HG03064 (cell line): ENCODE data around the gene ZNF619.

ENCODE experiments used
- ATAC-seq: cut with Tn5 transposase; IDR thresholded peaks from one replicate; pipeline ENCODE4 v1.9.1; 2021; ENCODE audit warnings: low read depth; ENCODE audit not compliant: unreplicated experiment

The ZNF619 gene

GRCh38 chr3:40464339-40465110 is 12.4 kb upstream of the ZNF619 start:
- ATAC-seq, result no peak

DNA sequence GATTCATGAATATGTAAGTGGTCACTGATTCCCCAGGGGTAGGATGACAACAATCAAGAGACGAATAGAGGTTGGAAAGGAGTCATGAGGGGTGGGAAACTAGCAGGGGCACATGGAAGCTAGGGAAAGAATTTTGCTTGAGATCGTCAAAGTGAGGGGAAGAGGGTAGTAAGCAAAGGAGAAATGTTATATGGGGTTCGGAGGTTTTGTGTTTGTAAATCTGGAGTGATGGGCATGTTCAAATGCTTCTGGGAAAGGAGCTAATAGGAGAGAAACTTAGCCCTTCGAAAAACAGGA is 11.9 kb upstream of the ZNF619 start:
- ATAC-seq, result no peak

GRCh38 chr3:40465456-40465855 is 11.5 kb upstream of the ZNF619 start:
- no peak for ATAC-seq

DNA sequence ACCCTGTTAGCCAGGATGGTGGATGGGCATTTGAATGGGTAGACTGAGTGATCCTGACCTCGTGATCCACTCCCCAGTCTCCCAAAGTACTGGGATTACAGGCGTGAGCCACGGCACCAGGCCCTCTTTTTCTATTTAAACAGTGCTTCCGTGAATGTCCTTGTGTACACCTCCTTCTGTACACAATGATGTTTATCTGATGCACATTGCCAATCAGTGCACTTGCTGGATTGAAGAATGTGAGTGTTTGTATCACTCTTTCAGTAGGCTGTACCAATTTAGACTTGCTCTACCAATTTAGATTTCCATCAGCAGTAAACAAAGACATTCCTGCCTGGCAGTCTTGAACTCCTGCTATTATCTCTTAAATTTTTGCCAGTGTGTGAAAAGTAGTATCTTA is 8.9 kb upstream of the ZNF619 start:
- no peak for ATAC-seq

DNA sequence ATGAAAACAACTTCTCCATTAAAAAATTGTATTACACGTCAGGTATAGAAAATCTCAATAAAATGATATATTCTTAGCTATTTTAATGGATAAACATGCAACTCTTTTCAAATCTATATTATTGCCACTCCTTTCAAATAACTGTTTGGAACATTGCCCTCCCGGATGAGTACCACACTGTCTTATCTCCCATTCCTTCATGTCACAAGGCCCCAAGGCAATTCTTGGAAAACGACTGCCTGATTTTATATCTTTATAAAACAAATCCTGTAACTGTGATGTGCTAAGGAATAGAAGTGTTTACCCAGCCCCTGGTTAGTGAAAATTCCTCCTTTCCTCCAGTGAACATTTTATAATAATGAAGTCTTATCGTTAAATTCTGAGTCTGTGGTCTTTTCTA is 6.2 kb upstream of the ZNF619 start:
- no peak for ATAC-seq

- ATAC-seq, result no peak
These were observed 744 bp downstream of the ZNF619 start for GRCh38 chr3:40477666-40478065.

DNA sequence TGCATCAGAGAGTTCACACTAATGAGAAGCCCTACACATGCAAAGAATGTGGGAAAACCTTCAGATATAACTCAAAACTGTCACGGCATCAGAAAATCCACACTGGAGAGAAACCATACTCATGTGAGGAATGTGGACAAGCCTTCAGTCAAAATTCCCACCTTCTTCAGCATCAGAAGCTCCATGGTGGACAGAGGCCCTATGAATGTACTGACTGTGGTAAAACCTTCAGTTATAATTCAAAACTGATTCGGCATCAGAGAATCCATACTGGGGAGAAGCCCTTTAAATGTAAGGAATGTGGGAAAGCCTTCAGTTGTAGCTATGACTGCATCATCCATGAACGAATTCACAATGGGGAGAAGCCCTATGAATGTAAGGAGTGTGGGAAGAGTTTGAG is 10.2 kb downstream of the ZNF619 start:
- no peak for ATAC-seq

GRCh38 chr3:40490916-40491315 is 14.0 kb downstream of the ZNF619 start:
- ATAC-seq, result no peak

DNA sequence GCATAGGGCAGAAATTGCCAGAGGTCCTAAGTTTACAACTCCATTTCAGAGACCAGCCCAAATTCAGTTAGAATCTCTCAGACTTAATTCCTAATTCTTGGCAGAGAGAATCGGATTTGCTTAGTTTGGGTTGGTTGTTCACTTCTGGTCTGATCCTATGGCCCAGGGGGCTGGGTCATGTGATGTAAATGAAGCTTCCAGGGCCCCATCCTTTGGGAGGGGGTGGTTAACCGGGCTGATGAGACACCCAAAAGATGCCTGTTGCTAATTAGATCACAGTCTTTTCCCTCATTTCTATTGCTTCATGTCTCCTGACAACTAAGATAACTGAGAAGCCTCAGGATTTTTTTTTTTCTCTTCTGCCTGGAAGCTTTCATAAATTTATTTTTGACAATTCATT is 17.8 kb downstream of the ZNF619 start:
- ATAC-seq, result no peak

GRCh38 chr3:40497288-40497687 is 20.4 kb downstream of the ZNF619 start:
- no peak for ATAC-seq

DNA sequence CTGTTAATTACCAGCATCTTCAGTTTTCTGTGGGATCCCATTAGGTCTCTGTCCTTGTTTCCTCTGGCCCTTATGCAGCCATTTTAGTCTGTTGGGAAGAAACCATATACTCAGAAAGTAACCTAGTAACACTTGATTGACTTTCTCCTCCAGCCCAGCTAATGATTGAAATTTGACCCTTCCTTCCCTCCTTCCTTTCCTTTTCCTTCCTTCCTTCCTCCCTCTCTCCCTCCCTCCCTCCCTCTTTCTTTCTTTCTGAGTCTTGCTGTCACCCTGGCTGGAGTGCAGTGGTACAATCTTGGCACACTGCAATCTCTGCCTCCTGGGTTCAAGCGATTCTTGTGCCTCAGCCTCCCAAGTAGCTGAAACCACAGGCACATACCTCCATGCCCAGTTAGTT is 23.0 kb downstream of the ZNF619 start:
- ATAC-seq, result no peak

DNA sequence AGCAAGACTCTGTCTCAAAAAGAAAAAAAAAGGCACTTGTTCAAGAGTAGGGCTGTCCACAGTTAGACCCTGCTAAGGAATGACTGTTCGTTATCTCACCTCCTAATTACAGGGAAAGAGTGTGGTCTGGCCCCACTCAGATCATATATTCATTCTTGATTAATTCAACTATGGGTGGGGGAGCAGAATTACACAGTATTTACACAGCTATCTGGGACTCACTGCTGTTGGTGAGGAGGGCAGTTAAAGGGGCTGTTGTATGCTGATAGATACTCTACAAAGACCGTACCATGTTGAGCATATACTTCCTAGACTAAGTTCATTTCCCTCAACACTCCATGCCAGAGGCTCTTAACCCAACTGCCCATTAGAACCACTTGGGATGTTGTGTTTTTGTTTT is 25.1 kb downstream of the ZNF619 start:
- ATAC-seq, result no peak

DNA sequence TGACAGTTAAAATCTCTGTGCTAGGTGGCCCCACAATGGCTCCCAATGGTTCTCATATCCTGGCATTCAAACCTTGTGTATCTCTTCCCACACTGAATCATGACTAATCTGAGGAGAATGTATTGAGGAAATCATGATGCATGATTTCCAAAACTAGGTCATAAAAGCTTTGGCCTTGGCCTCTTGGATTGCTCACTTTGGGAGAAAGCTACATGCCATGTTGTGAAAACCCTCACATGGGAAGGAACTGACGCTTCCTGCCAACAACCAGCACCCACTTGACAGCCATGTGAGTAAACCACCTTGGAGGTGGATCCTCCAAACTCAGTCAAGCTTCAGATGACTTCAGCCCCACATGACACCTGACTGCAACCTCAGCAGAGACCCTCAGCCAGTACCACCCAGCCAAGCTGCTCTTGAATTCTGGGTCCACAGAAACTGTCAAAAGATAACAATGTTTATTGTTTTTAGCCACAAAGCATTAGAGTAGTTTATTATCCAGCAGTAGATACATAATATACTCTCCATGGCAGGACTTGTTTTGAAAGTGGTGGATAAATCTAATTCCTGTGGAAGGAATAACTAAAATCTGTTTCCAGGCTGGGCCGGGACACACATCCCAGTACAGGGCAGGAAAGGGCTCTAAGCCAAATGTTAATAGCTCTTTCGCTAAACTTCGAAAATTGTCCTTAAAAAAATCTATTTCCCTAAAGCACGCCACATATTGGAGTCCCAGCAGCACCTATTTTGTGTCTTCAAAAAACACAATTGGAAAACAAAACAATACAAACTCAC is 27.9 kb downstream of the ZNF619 start:
- ATAC-seq, result no peak

DNA sequence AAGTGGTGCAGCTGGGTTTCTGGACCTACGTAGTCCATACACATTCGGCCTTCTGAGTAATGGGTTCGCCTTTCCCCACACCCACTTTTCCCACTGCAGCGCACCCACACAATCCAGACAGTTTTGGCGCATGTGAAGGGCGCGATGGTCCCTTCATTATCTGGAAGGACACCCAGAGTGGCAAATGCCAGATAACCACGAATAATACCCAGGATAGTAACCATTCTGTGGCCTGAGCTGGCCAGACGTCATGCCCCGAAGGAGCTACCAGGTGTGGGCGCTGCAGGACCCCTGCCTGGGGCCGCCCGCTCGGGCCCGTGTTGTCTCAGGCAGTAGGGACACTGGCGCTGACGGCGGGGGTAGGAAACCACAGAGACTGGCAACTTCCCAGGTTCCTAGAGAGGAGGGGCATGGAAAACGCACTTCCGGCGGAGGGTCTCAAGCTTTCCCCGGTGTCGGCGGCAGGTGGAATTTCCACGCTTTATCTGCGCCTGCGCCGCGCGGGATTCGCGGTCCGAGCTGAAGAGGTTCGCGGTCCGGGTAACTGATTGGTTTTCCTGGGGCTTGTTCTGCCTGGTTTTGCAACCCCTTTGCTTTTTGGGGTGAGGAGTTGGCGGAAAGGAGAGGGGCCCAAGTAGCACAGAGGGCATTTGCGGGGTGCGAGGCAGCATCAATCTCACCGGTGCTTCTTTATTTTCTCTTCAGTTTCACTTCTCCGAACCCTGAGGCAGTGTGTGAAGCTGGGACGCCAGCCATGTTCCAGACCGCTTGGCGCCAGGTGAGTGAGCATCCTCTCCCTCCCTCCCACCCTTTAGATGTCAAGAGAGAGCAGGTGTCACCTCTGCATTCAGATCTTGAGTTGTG is 28.9 kb downstream of the ZNF619 start, which contains the start of gene ZNF620:
Gene ZNF620 (plus strand): TSS at position 441 of the 864 bp plus-strand sequence. CDS start 314 bp downstream, at position 755.
- ATAC-seq, result peak; percentile 72

DNA sequence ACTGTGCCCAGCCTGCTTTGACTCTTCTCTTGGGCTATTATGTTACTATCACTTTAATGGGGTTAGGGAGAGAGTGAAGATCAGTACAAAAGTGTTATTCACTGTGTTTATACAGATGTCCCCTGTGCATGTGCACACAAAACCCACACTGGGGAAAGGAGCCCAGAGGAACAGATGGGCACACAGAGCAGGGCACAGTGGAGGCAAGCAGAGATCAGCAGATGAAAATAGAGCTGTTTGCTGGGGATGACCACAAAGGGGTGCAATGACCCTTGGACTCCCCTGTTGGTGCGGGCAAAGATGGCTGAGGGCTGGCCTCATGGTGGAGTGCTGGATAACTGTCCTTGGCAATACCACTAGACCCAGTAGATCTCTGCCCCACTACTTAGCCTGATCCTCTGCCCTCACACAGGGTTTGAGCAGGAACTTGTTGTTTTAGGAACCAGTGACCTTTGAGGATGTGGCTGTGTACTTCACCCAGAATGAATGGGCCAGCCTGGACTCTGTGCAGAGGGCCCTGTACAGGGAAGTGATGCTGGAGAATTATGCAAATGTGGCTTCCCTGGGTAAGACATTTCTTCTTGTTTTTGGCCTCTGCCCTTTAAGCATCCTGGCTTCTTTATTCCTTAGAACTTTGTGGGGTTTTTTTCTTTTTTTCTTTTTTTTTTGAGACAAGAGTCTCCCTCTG is 34.3 kb downstream of the ZNF619 start:
- no peak for ATAC-seq

DNA sequence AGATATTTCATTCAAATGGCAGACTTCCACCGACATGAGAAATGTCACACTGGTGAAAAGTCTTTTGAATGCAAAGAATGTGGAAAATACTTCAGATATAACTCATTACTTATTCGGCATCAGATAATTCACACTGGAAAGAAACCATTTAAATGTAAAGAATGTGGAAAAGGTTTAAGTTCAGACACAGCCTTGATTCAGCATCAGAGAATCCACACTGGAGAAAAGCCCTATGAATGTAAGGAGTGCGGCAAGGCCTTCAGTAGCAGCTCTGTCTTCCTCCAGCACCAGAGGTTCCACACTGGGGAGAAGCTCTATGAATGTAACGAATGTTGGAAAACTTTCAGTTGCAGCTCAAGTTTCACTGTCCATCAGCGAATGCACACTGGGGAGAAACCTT is 39.3 kb downstream of the ZNF619 start:
- no peak for ATAC-seq

- ATAC-seq, result no peak
These were observed 41.1 kb downstream of the ZNF619 start for GRCh38 chr3:40518067-40518466.

DNA sequence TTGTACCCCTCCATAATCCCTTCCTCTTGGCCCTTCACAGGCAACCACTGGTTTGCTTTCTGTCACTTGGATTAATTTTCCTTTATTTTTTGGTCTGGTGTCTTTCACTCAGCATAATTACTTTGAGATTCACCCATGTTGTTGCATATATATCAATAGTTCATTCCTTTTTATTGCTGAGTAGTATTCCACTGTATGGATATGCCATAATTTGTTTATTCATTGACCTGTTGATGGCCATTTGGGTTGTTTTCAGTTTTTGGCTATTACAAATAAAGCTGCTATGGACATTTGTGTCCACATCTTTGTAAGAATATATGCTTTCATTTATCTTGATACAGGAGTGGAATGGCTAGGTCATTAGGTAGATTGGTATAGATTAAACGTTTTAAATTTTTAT is 41.9 kb downstream of the ZNF619 start:
- no peak for ATAC-seq

- ATAC-seq, result no peak
These were observed 44.3 kb downstream of the ZNF619 start for GRCh38 chr3:40521254-40521653.

DNA sequence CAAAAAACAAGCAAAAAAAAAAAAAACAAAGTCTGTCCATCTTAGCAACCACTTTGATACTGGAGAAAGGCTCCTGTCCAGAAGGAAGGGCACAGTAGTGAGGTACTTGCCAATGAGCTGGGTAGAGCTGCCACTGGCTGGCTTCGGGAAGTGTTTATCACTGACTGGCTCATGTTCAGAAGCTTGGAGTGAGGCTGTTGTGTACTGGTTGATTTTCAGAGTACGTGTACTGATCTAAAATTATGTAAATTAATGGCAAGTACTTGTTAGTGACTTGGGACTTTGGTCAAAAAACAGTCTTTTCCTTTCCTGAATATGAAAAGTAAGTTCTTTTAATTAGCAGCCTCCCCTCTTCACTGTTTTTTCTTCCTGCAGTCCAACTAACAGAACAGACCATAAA is 46.9 kb downstream of the ZNF619 start:
- ATAC-seq, result no peak

DNA sequence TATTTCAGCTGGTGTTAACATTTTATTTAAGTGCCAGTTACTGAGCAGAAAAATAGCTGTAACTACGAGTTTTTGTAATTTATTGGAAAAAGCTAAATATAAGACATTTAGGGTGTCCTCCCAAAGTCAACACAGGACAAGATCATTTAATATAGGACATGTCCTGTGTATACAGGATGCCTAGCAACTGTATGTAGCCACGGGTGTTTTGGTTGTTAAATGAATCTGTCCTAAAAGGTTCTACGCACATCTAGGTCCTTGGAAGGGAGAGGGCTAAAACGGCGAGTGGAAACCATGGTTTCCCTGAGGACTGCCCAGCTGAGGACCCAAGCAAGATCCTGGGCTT is 47.3 kb downstream of the ZNF619 start:
- no peak for ATAC-seq
